HUDEP-2 (cell line): ENCODE data around the gene VTI1B.
A peak's percentile ranks its signal among the peaks of the same experiment; 100 is the strongest.
"Not testable (repeated sequence)": the region's sequence is repeated elsewhere in the genome, so short reads cannot be mapped to it uniquely, and the experiment has no call there.

Source experiments
- DNase-seq, 76 experiments: peaks; one replicate each; lab custom pipeline; 2025; ENCODE audit not compliant: unreplicated experiment in 76 of 76; lab: John Stamatoyannopoulos, UW

The VTI1B gene

GRCh38 chr14:67674480-67675218 is at the start of gene VTI1B:
Gene VTI1B, minus strand, starts transcription at chr14:67674632. Its CDS starts 143 bp downstream, at chr14:67674489.
- DNase-seq = peak in 69 of 76 experiments; percentile 7 to 87 (median 58)

- no peak for DNase-seq
Observed at GRCh38 chr14:67722293-67722692, 47.9 kb upstream of the VTI1B start.

- no peak for DNase-seq
Observed at GRCh38 chr14:67721875-67722274, 47.4 kb upstream of the VTI1B start.

GRCh38 chr14:67719866-67720265 is 45.4 kb upstream of the VTI1B start:
- no peak for DNase-seq

GRCh38 chr14:67719385-67719784 is 45.0 kb upstream of the VTI1B start:
- DNase-seq = not testable (repeated sequence)

GRCh38 chr14:67718265-67718664 is 43.8 kb upstream of the VTI1B start:
- no peak for DNase-seq

GRCh38 chr14:67717048-67717447 is 42.6 kb upstream of the VTI1B start:
- no peak for DNase-seq

- no peak for DNase-seq
Observed at GRCh38 chr14:67710209-67710608, 35.8 kb upstream of the VTI1B start.

- not testable (repeated sequence) for DNase-seq
Observed at GRCh38 chr14:67709796-67710195, 35.4 kb upstream of the VTI1B start.

GRCh38 chr14:67709346-67709745 is 34.9 kb upstream of the VTI1B start:
- DNase-seq = not testable (repeated sequence)

GRCh38 chr14:67705211-67705610 is 30.8 kb upstream of the VTI1B start:
- DNase-seq = no peak

GRCh38 chr14:67704484-67705089 is 30.2 kb upstream of the VTI1B start:
- peak in 29 of 76 experiments; percentile 6 to 60 (median 27) for DNase-seq

- DNase-seq = no peak
Observed at GRCh38 chr14:67703997-67704396, 29.6 kb upstream of the VTI1B start.

- not testable (repeated sequence) for DNase-seq
Observed at GRCh38 chr14:67701492-67701891, 27.1 kb upstream of the VTI1B start, which contains the start of gene RDH12. Gene RDH12, plus strand, starts transcription at chr14:67701886. Its CDS starts 20,757 bp downstream, at chr14:67722643.

GRCh38 chr14:67698179-67698578 is 23.7 kb upstream of the VTI1B start:
- no peak for DNase-seq

GRCh38 chr14:67697006-67697405 is 22.6 kb upstream of the VTI1B start:
- DNase-seq = no peak

- DNase-seq = peak in 74 of 76 experiments; percentile 29 to 89 (median 74)
Observed at GRCh38 chr14:67695394-67695949, 21.0 kb upstream of the VTI1B start, which contains the start of gene RDH11. Gene RDH11, minus strand, starts transcription at chr14:67695764. Its CDS starts 61 bp downstream, at chr14:67695703.

- DNase-seq = peak in 75 of 76 experiments; percentile 9 to 90 (median 77)
Observed at GRCh38 chr14:67694791-67695393, 20.5 kb upstream of the VTI1B start.

- no peak for DNase-seq
Observed at GRCh38 chr14:67690011-67690410, 15.6 kb upstream of the VTI1B start.

GRCh38 chr14:67683842-67684241 is 9.4 kb upstream of the VTI1B start:
- DNase-seq = no peak

- peak in 18 of 76 experiments; percentile 3 to 37 (median 19) for DNase-seq
Observed at GRCh38 chr14:67680941-67681340, 6.5 kb upstream of the VTI1B start.
